PC-3 (cell line): ENCODE data around the gene ALKBH5. TPM values are rescaled to one million over a fixed set of nuclear protein-coding genes. Genes with fewer than 3 reads are reported as not detected.

ENCODE experiments used
- ATAC-seq: fragments of 200-7000 bp; cut with Tn5 transposase; 2 replicates; pipeline ENCODE4 v1.9.1; 2020; ENCODE audit warnings: mild to moderate bottlenecking, moderate library complexity
- BruUV-seq: library from RNA; stranded (reverse); fragments of 400-500 nt; replicated peaks from 2 replicates; lab custom pipeline; 2021; lab: Mats Ljungman, UMichigan
- CTCF ChIA-PET: fragments of 300-600 bp; sonication (Branson Sonifier 250); formaldehyde crosslinking; loops from one replicate; lab custom pipeline; 2022; ENCODE audit warnings: antibody characterized with exemption; lab: Charles Lee
- POLR2A ChIA-PET: fragments of 300-600 bp; sonication (Branson Sonifier 250); formaldehyde crosslinking; loops from one replicate; lab custom pipeline; 2022; ENCODE audit warnings: antibody characterized with exemption; ENCODE audit not compliant: unreplicated experiment; lab: Charles Lee
- DNase-seq: peaks from one replicate; pipeline ENCODE4 v3.0.0-alpha.2; 2015
- H2AFZ ChIP-seq: fragments of 300-600 bp; sonication (generic); 2 replicates; pipeline ENCODE4 v1.6.0; 2016; ENCODE audit warnings: antibody characterized with exemption, low read length
- H3F3A ChIP-seq: fragments of 300-600 bp; sonication (generic); one replicate; pipeline ENCODE4 v1.6.0; 2017; ENCODE audit warnings: antibody characterized with exemption, low read length, control low read depth, mild to moderate bottlenecking; ENCODE audit not compliant: unreplicated experiment
- H3K27ac ChIP-seq: fragments of 300-600 bp; sonication (generic); 2 replicates; pipeline ENCODE4 v1.5.1; 2016; ENCODE audit warnings: mild to moderate bottlenecking, low read length
- H3K27me3 ChIP-seq: fragments of 300-600 bp; sonication (generic); 2 replicates; pipeline ENCODE4 v1.6.1; 2016; ENCODE audit warnings: low read length, mixed read lengths
- H3K36me3 ChIP-seq: fragments of 300-600 bp; sonication (generic); 2 replicates; pipeline ENCODE4 v1.6.1; 2016; ENCODE audit warnings: low read depth, mixed run types, low read length, mixed read lengths
- H3K4me1 ChIP-seq: fragments of 300-600 bp; sonication (generic); 2 replicates; pipeline ENCODE4 v1.5.1; 2016; ENCODE audit warnings: low read length; ENCODE audit not compliant: insufficient read depth
- H3K4me2 ChIP-seq: fragments of 300-600 bp; sonication (generic); 2 replicates; pipeline ENCODE4 v1.6.0; 2016; ENCODE audit warnings: low read length
- H3K4me3 ChIP-seq: fragments of 300-600 bp; sonication (generic); 2 replicates; pipeline ENCODE4 v1.5.1; 2016; ENCODE audit warnings: mild to moderate bottlenecking, low read length, mixed read lengths
- H3K79me2 ChIP-seq: fragments of 300-600 bp; sonication (generic); 2 replicates; pipeline ENCODE4 v1.6.1; 2017; ENCODE audit warnings: low read length, mixed read lengths
- H3K9ac ChIP-seq: fragments of 300-600 bp; sonication (generic); 2 replicates; pipeline ENCODE4 v1.6.0; 2016; ENCODE audit warnings: mild to moderate bottlenecking, low read length
- H3K9me2 ChIP-seq: fragments of 300-600 bp; sonication (generic); replicated peaks from 2 replicates; pipeline ENCODE4 v1.6.1; 2016; ENCODE audit warnings: mixed run types, low read length, mixed read lengths
- H3K9me3 ChIP-seq: fragments of 300-600 bp; sonication (generic); 2 replicates; pipeline ENCODE4 v1.6.1; 2016; ENCODE audit warnings: low read length, mixed read lengths
- H4K20me1 ChIP-seq: fragments of 300-600 bp; sonication (generic); 2 replicates; pipeline ENCODE4 v1.6.1; 2016; ENCODE audit warnings: low read length, mixed read lengths
- CTCF ChIP-seq: fragments of 300-600 bp; sonication (generic); conservative IDR thresholded peaks from 2 replicates; pipeline ENCODE4 v1.5.1; 2017; ENCODE audit warnings: antibody characterized with exemption, low read depth, mild to moderate bottlenecking, low read length
- EZH2 ChIP-seq: fragments of 300-600 bp; sonication (generic); IDR thresholded peaks from one replicate; pipeline ENCODE4 v1.6.1; 2017; ENCODE audit warnings: antibody characterized with exemption, mild to moderate bottlenecking, low read length; ENCODE audit not compliant: unreplicated experiment
- EZH2phosphoT487 ChIP-seq: fragments of 300-600 bp; sonication (generic); IDR thresholded peaks from 2 replicates; pipeline ENCODE4 v1.6.1; 2018; ENCODE audit warnings: mild to moderate bottlenecking, antibody characterized with exemption, low read length, borderline replicate concordance
- intact Hi-C: fragments of 100-400 bp; cut with micrococcal nuclease; formaldehyde crosslinking; loops from 2 replicates; pipeline ENCODE4 v1.9.0; 2023
- total RNA-seq: library from RNA; depleted of rRNA; stranded (reverse); fragments of >200 nt; gene quantifications from 2 replicates; pipeline ENCODE4 v1.2.3, GENCODE V29; 2014

Gene ALKBH5
- total RNA-seq, 1 experiment from 2014 or later = 207 TPM

- TF ChIP-seq EZH2phosphoT487 (no peak), CTCF (no peak), EZH2 (no peak)
- Histone ChIP-seq H3K27ac (no peak overlapping the region), H3K79me2 (no peaks in the 10 kb centered on the region), H3K4me1 (no peaks in the 10 kb centered on the region), H3K9ac (no peak overlapping the region), H3F3A (no peaks in the 10 kb centered on the region), H3K27me3 (no peaks in the 10 kb centered on the region), H3K4me2 (no peak overlapping the region), H3K9me3 (no peaks in the 10 kb centered on the region), H3K4me3 (no peak overlapping the region), H3K36me3 (no peaks in the 10 kb centered on the region), H2AFZ (no peak overlapping the region), H4K20me1 (no peaks in the 10 kb centered on the region), H3K9me2 (no peaks in the 10 kb centered on the region)
- intact Hi-C loops = no loop called here
- CTCF ChIA-PET = no interaction called here
- no peak for ATAC-seq
- BruUV-seq = no TSS peak
- POLR2A ChIA-PET = no interaction called here
- DNase-seq = no peak
Measured at GRCh38 chr17:18155179-18155578, 28.4 kb upstream of the ALKBH5 start.

- no TSS peak for BruUV-seq
- no peaks in the 10 kb centered on the region for H4K20me1 ChIP-seq
- H3K4me3 ChIP-seq = no peak overlapping the region
- ChIA-PET CTCF (no interaction called here), POLR2A (no interaction called here)
- no peaks in the 10 kb centered on the region for H3K9me2 ChIP-seq
- no peak overlapping the region for H3K4me2 ChIP-seq
- H3K36me3 ChIP-seq = no peaks in the 10 kb centered on the region
- intact Hi-C loops = no loop called here
- H3F3A ChIP-seq = no peaks in the 10 kb centered on the region
- no peak overlapping the region for H3K9ac ChIP-seq
- no peak overlapping the region for H3K27ac ChIP-seq
- no peaks in the 10 kb centered on the region for H3K27me3 ChIP-seq
- DNase-seq = no peak
- no peaks in the 10 kb centered on the region for H3K9me3 ChIP-seq
- TF ChIP-seq CTCF = no peak
- no peak for TF ChIP-seq EZH2phosphoT487
- no peak for TF ChIP-seq EZH2
- H2AFZ ChIP-seq = no peak overlapping the region
- H3K79me2 ChIP-seq = no peaks in the 10 kb centered on the region
- no peaks in the 10 kb centered on the region for H3K4me1 ChIP-seq
- 0 out of 2 replicates have a peak, but pooled peaks have one; percentile 15 for ATAC-seq
Measured at GRCh38 chr17:18156171-18156975, 27.3 kb upstream of the ALKBH5 start.

GRCh38 chr17:18156976-18157280, 26.7 kb upstream of the ALKBH5 start:
- Histone ChIP-seq H3K36me3 (no peaks in the 10 kb centered on the region), H4K20me1 (no peaks in the 10 kb centered on the region), H3K27ac (no peak overlapping the region), H3K9me2 (no peaks in the 10 kb centered on the region), H2AFZ (no peak overlapping the region), H3F3A (no peaks in the 10 kb centered on the region), H3K9me3 (no peaks in the 10 kb centered on the region), H3K4me1 (no peaks in the 10 kb centered on the region), H3K27me3 (no peaks in the 10 kb centered on the region), H3K4me3 (no peak overlapping the region), H3K79me2 (no peaks in the 10 kb centered on the region), H3K9ac (no peak overlapping the region), H3K4me2 (no peak overlapping the region)
- DNase-seq (no peak), ATAC-seq (no peak)
- intact Hi-C loops = no loop called here
- ChIA-PET POLR2A (no interaction called here), CTCF (no interaction called here)
- BruUV-seq = no TSS peak
- TF ChIP-seq CTCF (no peak), EZH2phosphoT487 (no peak), EZH2 (no peak)
